MCF 10A (cell line): ENCODE measurements around the gene PIK3C2G. TPM values are rescaled to one million over a fixed set of nuclear protein-coding genes. Genes with fewer than 3 reads are reported as not detected.

Experiments used
- BruUV-seq: library from RNA; stranded (reverse); fragments of 400-500 nt; replicated peaks from 2 replicates; lab custom pipeline; 2021; lab: Mats Ljungman, UMichigan
- CTCF ChIA-PET: fragments of 300-600 bp; sonication (Branson Sonifier 250); formaldehyde crosslinking; extraction: SDS; loops from one replicate; lab custom pipeline; 2021; ENCODE audit warnings: antibody characterized with exemption, inconsistent platforms; lab: Yijun Ruan, JAX
- POLR2A ChIA-PET: fragments of 300-600, 350-650 bp; sonication (Branson Sonifier 250); formaldehyde crosslinking; extraction: SDS; loops from one replicate; lab custom pipeline; 2020; ENCODE audit warnings: antibody characterized with exemption, inconsistent platforms; lab: Yijun Ruan, JAX
- DNase-seq: peaks from one replicate; pipeline ENCODE4 v3.0.0-alpha.2; 2018; ENCODE audit not compliant: unreplicated experiment
- H3K27ac Mint-ChIP-seq: one replicate; pipeline ENCODE4 v1.8.0; 2022; ENCODE audit warnings: mild to moderate bottlenecking, low read depth, mixed read lengths; ENCODE audit not compliant: unreplicated experiment
- H3K27me3 Mint-ChIP-seq: one replicate; pipeline ENCODE4 v1.8.0; 2022; ENCODE audit warnings: mixed read lengths; ENCODE audit not compliant: insufficient read depth, unreplicated experiment
- H3K36me3 Mint-ChIP-seq: one replicate; pipeline ENCODE4 v1.8.0; 2022; ENCODE audit warnings: mild to moderate bottlenecking, moderate library complexity, mixed read lengths; ENCODE audit not compliant: insufficient read depth, unreplicated experiment
- H3K4me1 Mint-ChIP-seq: one replicate; pipeline ENCODE4 v1.8.0; 2022; ENCODE audit warnings: mixed read lengths; ENCODE audit not compliant: insufficient read depth, unreplicated experiment
- H3K4me3 Mint-ChIP-seq: one replicate; pipeline ENCODE4 v1.8.0; 2022; ENCODE audit warnings: mild to moderate bottlenecking, moderate library complexity, mixed read lengths; ENCODE audit not compliant: unreplicated experiment
- H3K9me3 Mint-ChIP-seq: one replicate; pipeline ENCODE4 v1.8.0; 2022; ENCODE audit warnings: mixed read lengths; ENCODE audit not compliant: unreplicated experiment
- intact Hi-C: fragments of 100-400 bp; cut with micrococcal nuclease; formaldehyde crosslinking; loops from 2 replicates; pipeline ENCODE4 v1.14.1; 2022
- total RNA-seq: library from RNA; stranded (reverse); gene quantifications from 2 replicates; pipeline ENCODE4 v1.2.3, GENCODE V29; 2022
- TF ChIP-seq, protein P1 (sequence below): fragments of 200-600 bp; IDR thresholded peaks from one replicate; pipeline ENCODE4 v1.8.0; 2022; ENCODE audit warnings: antibody characterized with exemption, mild to moderate bottlenecking; ENCODE audit not compliant: unreplicated experiment

Gene PIK3C2G
- total RNA-seq, 1 experiment from 2014 or later: 10.6 TPM

DNA sequence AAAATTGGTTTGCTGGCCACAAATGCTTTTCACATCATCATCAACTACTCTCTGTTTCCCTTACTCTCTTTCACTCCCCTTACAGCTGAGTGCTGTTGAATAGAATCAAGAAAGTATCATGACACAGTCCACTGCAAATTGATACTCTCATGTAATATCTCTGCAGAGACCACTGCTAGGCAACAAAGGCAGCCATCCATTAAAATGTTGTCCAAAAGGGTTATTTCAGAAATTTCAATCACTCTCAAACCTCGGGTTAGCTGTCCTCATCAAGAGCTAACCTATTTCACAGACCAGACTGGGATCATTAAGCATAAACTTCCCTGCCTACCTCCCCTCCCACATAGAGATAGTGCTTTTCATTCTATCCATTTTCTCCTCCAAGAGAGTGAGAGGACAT is 289.8 kb downstream of the PIK3C2G start:
- Mint-ChIP-seq H3K27ac (no peak overlapping the region), H3K9me3 (no peaks in the 10 kb centered on the region), H3K4me1 (peaks cover 3% of the 10 kb centered on the region), H3K36me3 (no peaks in the 10 kb centered on the region), H3K27me3 (no peaks in the 10 kb centered on the region), H3K4me3 (no peak overlapping the region)
- intact Hi-C loops: no loop called here
- TF ChIP-seq, protein P1, sequence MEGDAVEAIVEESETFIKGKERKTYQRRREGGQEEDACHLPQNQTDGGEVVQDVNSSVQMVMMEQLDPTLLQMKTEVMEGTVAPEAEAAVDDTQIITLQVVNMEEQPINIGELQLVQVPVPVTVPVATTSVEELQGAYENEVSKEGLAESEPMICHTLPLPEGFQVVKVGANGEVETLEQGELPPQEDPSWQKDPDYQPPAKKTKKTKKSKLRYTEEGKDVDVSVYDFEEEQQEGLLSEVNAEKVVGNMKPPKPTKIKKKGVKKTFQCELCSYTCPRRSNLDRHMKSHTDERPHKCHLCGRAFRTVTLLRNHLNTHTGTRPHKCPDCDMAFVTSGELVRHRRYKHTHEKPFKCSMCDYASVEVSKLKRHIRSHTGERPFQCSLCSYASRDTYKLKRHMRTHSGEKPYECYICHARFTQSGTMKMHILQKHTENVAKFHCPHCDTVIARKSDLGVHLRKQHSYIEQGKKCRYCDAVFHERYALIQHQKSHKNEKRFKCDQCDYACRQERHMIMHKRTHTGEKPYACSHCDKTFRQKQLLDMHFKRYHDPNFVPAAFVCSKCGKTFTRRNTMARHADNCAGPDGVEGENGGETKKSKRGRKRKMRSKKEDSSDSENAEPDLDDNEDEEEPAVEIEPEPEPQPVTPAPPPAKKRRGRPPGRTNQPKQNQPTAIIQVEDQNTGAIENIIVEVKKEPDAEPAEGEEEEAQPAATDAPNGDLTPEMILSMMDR: no peak
- no TSS peak for BruUV-seq
- ChIA-PET CTCF (interaction anchor here (0.7 to 1.3 kb wide), 3 partner anchors 29 to 590 kb away, joined by 3 to 6 read pairs (median 3); no protein-coding TSS in a partner anchor), POLR2A (no interaction called here)
- no peak for DNase-seq

DNA sequence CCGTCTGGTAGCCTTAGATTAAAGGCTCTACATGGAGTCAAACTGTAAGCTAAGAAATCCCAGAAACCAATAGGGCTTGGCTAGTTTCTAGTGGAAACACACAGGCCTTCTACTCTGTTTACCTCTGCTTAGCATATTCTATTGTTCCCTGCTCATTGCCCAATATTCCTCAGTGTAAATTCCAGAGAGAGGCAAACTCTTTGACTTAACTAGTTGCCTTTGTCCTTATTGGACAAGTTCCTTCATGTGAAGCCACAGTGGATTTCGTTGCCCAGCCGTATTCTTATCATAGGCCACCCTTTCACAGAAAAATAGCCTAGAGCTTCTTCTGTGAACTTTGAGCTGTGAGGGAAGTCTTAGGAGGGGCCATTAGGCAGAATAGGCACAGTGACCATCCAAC is 290.4 kb downstream of the PIK3C2G start:
- TF ChIP-seq, protein P1: no peak
- Mint-ChIP-seq H3K9me3 (no peaks in the 10 kb centered on the region), H3K4me3 (no peak overlapping the region), H3K36me3 (no peaks in the 10 kb centered on the region), H3K4me1 (no peaks in the 10 kb centered on the region), H3K27me3 (no peaks in the 10 kb centered on the region), H3K27ac (no peak overlapping the region)
- no TSS peak for BruUV-seq
- ChIA-PET POLR2A (no interaction called here), CTCF (interaction anchor here (0.7 to 1.3 kb wide), 2 partner anchors 29 to 121 kb away, joined by 3 to 6 read pairs; no protein-coding TSS in a partner anchor)
- DNase-seq: no peak
- intact Hi-C loops: no loop called here

DNA sequence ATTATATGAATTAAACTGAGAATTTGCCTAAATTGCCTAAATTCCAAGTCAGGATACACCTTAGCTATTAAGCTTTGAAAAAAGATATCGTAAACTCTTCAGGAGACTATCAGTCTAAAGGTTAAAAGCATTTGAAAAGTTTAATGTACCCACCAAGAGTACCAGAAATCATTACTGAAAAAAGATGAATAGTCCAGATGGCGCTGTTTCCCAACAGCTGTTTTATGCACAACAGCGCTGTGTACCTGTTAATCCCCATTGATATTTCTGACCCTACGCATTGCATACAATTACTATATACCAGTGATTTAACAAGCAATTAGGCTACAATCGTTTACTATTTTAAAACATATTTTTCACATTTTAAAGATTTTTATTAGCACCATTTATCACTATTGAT is 291.5 kb downstream of the PIK3C2G start:
- no peaks in the 10 kb centered on the region for H3K9me3 Mint-ChIP-seq
- DNase-seq: no peak
- POLR2A ChIA-PET: no interaction called here
- H3K27me3 Mint-ChIP-seq: no peaks in the 10 kb centered on the region
- no peak overlapping the region for H3K27ac Mint-ChIP-seq
- no peaks in the 10 kb centered on the region for H3K4me1 Mint-ChIP-seq
- intact Hi-C loops: no loop called here
- CTCF ChIA-PET: no interaction called here
- no peak overlapping the region for H3K4me3 Mint-ChIP-seq
- TF ChIP-seq, protein P1: no peak
- no TSS peak for BruUV-seq
- no peaks in the 10 kb centered on the region for H3K36me3 Mint-ChIP-seq

DNA sequence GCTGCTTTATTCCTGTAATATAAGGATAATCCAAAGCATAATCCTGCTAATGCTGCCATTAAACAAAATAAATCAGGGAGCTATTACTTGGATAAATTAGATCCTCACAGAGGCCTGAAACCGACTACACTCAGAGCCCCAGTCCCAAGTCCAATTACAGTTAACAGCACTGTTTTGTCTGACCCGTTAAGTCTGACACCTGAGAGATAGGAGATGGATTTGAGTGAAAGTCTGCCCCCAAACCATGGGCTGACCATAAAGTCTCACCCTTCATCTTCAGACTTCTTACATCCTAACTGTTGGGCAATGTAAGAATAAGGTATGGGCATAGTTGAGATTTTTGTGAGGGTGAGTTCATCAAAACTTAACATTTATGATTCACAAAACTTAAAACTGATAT is 294.8 kb downstream of the PIK3C2G start:
- TF ChIP-seq, protein P1: no peak
- no peak overlapping the region for H3K4me3 Mint-ChIP-seq
- H3K27ac Mint-ChIP-seq: no peak overlapping the region
- DNase-seq: no peak
- H3K4me1 Mint-ChIP-seq: no peaks in the 10 kb centered on the region
- H3K36me3 Mint-ChIP-seq: no peaks in the 10 kb centered on the region
- ChIA-PET CTCF (no interaction called here), POLR2A (no interaction called here)
- H3K9me3 Mint-ChIP-seq: no peaks in the 10 kb centered on the region
- no peaks in the 10 kb centered on the region for H3K27me3 Mint-ChIP-seq
- intact Hi-C loops: no loop called here
- BruUV-seq: no TSS peak
